D721Med (cell line): ENCODE measurements around the gene IQCH.

Source experiments
- DNase-seq: peaks from one replicate; pipeline ENCODE4 v3.0.0; 2011; ENCODE audit warnings: low spot score; ENCODE audit not compliant: insufficient read length
- FAIRE-seq: peaks from 2 replicates; lab custom pipeline; 2011; peaks lifted over from hg19 to GRCh38; lab: Jason Lieb, UNC
- TF ChIP-seq, protein P1 (sequence below): IDR thresholded peaks from 2 replicates; pipeline ENCODE4 v1.5.1; 2012; ENCODE audit warnings: mild to moderate bottlenecking, control low read depth; ENCODE audit not compliant: insufficient read depth; ENCODE audit errors: missing control alignments

Gene IQCH

DNA sequence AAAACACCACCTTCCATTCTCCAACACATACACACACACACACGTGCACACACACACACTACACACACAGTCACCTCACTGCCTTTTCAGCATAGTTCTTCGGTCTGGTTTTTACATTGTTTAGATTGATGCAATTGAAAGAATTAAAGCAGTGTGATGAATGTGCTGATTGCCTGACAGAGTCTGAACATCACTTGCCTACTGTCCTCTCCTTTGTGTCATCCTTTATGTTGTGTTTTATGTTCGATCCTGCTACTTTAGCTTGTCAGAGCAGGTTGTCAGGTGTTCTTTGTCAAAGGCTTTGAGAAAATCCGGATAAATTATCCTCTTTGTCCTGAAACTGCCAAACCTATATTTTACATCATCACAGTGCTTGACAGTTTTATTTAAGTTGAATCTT lies 80.4 kb downstream of the IQCH start:
- no peak for DNase-seq
- FAIRE-seq = no peak
- TF ChIP-seq, protein P1, sequence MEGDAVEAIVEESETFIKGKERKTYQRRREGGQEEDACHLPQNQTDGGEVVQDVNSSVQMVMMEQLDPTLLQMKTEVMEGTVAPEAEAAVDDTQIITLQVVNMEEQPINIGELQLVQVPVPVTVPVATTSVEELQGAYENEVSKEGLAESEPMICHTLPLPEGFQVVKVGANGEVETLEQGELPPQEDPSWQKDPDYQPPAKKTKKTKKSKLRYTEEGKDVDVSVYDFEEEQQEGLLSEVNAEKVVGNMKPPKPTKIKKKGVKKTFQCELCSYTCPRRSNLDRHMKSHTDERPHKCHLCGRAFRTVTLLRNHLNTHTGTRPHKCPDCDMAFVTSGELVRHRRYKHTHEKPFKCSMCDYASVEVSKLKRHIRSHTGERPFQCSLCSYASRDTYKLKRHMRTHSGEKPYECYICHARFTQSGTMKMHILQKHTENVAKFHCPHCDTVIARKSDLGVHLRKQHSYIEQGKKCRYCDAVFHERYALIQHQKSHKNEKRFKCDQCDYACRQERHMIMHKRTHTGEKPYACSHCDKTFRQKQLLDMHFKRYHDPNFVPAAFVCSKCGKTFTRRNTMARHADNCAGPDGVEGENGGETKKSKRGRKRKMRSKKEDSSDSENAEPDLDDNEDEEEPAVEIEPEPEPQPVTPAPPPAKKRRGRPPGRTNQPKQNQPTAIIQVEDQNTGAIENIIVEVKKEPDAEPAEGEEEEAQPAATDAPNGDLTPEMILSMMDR = no peak

DNA sequence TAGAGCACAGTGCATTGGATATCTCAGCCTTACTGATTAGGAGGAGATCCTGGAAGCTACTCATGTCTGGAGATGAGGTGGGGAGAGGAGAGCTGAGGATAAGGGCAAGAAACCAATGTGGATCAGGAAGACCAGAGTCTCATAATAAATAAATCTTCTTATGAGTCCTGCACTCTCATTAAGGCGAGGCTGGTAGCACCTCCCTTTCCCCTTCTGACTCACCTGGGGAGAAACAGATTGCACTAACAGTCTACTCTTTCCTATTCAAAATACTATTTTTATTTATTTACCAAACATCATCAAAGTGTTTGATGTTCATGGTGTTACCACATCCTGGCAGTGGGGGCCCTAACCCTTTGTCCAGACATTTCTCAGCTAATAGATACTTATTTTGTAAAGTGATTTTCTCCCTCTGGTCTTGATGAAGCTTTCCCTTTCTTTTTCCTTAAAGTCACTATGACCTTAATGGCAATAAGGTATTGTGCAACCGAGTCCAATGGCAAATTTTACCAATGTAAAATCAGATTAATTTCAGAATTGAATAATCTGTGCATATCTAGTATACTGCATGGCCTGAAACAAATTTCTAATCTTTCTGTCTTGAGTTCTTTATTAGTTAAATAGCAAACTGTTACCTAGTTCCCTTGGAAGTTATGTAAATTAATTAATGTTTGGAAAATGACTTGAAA lies 81.1 kb downstream of the IQCH start:
- TF ChIP-seq, protein P1 = no peak
- FAIRE-seq (no peak), DNase-seq (no peak)

DNA sequence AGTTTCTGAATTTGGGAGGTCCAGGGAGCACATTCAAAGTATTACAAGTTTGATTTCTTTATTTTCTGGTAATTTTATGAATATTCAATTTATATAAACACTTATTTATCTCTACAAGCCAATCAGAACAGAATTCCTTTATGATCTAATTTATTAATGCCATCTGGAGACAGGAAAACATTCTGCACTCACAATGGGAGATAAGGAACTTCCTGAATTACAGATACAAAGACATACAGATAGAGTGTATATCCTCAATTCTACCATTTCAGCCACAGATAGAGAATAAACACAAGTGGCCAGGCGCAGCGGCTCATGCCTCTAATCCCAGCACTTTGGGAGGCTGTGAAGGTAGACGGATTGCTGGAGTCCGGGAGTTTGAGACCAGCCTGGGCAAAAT lies 86.0 kb downstream of the IQCH start:
- no peak for DNase-seq
- no peak for FAIRE-seq
- TF ChIP-seq, protein P1 = no peak

- FAIRE-seq (no peak), DNase-seq (no peak)
- TF ChIP-seq, protein P1 = no peak
These were observed 87.0 kb downstream of the IQCH start for GRCh38 chr15:67341539-67341938.

DNA sequence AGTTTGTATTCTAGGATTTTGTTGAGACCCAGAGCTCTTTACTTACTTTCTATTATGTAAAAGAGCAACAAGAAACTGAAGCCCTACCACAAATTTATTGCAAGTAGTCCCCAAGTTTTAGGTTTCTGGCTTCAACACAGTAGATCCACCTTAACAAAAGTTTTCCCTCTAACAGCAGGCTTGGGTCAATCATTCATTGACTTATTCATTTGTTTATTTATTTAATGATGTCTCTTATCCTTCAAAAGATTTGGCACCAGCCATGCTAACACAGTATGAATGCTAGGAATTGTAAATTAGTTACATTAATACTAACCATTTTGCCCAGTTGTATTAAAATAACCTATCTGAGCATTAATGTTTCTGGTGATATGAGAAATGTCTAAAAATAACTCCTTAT lies 88.6 kb downstream of the IQCH start:
- DNase-seq (no peak), FAIRE-seq (no peak)
- TF ChIP-seq, protein P1 = no peak

GRCh38 chr15:67349634-67350033 lies 95.0 kb downstream of the IQCH start:
- FAIRE-seq (no peak), DNase-seq (no peak)
- TF ChIP-seq, protein P1 = no peak

DNA sequence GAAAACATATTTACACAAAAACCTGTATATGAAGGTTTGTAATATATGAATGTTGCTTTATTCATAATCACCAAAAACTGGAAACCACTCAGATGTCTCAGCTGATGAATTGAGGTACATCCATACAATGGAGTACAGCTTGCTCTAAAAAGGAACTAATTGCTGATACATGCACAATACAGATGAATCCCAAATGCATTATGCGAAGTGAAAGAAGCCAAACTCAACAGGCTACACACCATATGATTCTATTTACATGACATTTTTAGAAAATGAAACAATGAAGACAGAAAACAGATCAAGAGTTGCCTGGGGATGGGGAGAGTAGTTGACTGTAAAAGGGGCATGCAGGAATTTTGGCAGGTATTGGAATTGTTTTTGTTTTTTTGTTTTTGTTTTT lies 95.5 kb downstream of the IQCH start:
- DNase-seq (no peak), FAIRE-seq (no peak)
- TF ChIP-seq, protein P1 = no peak
